ENCODE results near the gene SCLT1. TPM values are rescaled to one million over a fixed set of nuclear protein-coding genes. Genes with fewer than 3 reads are reported as not detected.

The SCLT1 gene
- polyA plus RNA-seq, 1 donor from 2014 or later, result 12.8 TPM

GRCh38 chr4:128951316-128951715, 142.0 kb downstream of the SCLT1 start:
- no peaks in the 10 kb centered on the region for H3K36me3 ChIP-seq (ENCODE audit: insufficient read depth, low read length)
- H3K4me3 ChIP-seq (ENCODE audit: low read length), result no peak overlapping the region
- H3K79me2 ChIP-seq (replicated peaks; ENCODE audit: insufficient read depth, low read length), result no peaks in the 10 kb centered on the region
- H3K9ac ChIP-seq (ENCODE audit: low read length), result no peak overlapping the region
- no peaks in the 10 kb centered on the region for H3K27me3 ChIP-seq (ENCODE audit: insufficient read depth, low read depth, low read length)
- H3K9me2 ChIP-seq (ENCODE audit: insufficient read depth, low read length), result no peaks in the 10 kb centered on the region
- H2AFZ ChIP-seq (ENCODE audit: low read depth, low read length), result no peak overlapping the region
- TF ChIP-seq REST (IDR thresholded peaks at IDR 0.05; ENCODE audit: borderline replicate concordance) (no peak), CTCF (IDR thresholded peaks at IDR 0.05; ENCODE audit: poor library complexity, severe bottlenecking) (no peak), MXI1 (conservative IDR thresholded peaks at IDR 0.05; ENCODE audit: poor library complexity, severe bottlenecking) (no peak), EZH2 (IDR thresholded peaks at IDR 0.05; ENCODE audit: borderline replicate concordance, insufficient read depth, low read length, poor library complexity, severe bottlenecking) (no peak), TAF1 (IDR thresholded peaks at IDR 0.05; ENCODE audit: low read depth) (no peak), RAD21 (conservative IDR thresholded peaks at IDR 0.05) (no peak), POLR2AphosphoS5 (IDR thresholded peaks at IDR 0.05) (no peak), SMC3 (conservative IDR thresholded peaks at IDR 0.05; ENCODE audit: poor library complexity) (no peak), EP300 (conservative IDR thresholded peaks at IDR 0.05; ENCODE audit: poor library complexity, severe bottlenecking) (no peak)
- no peaks in the 10 kb centered on the region for H3F3A ChIP-seq (ENCODE audit: insufficient read depth, low read length, poor library complexity, severe bottlenecking)
- no peak overlapping the region for H3K27ac ChIP-seq (ENCODE audit: low read length)
- no peaks in the 10 kb centered on the region for H3K9me3 ChIP-seq (ENCODE audit: low read length)
- no peak overlapping the region for H3K4me2 ChIP-seq (ENCODE audit: low read length)
- no peaks in the 10 kb centered on the region for H4K20me1 ChIP-seq (ENCODE audit: insufficient read depth)

- H3F3A ChIP-seq (ENCODE audit: insufficient read depth, low read length, poor library complexity, severe bottlenecking), result no peaks in the 10 kb centered on the region
These were observed 142.5 kb downstream of the SCLT1 start for GRCh38 chr4:128950796-128951195.

More at GRCh38 chr4:128950796-128951195, 142.5 kb downstream of the SCLT1 start:
- Histone ChIP-seq H3K9me2 (ENCODE audit: insufficient read depth, low read length) (no peaks in the 10 kb centered on the region), H3K4me3 (ENCODE audit: low read length) (no peak overlapping the region), H3K4me2 (ENCODE audit: low read length) (no peak overlapping the region), H4K20me1 (ENCODE audit: insufficient read depth) (no peaks in the 10 kb centered on the region), H2AFZ (ENCODE audit: low read depth, low read length) (no peak overlapping the region), H3K27me3 (ENCODE audit: insufficient read depth, low read depth, low read length) (no peaks in the 10 kb centered on the region), H3K36me3 (ENCODE audit: insufficient read depth, low read length) (no peaks in the 10 kb centered on the region), H3K9ac (ENCODE audit: low read length) (no peak overlapping the region), H3K79me2 (replicated peaks; ENCODE audit: insufficient read depth, low read length) (no peaks in the 10 kb centered on the region), H3K9me3 (ENCODE audit: low read length) (no peaks in the 10 kb centered on the region), H3K27ac (ENCODE audit: low read length) (no peak overlapping the region)
- TF ChIP-seq TAF1 (IDR thresholded peaks at IDR 0.05; ENCODE audit: low read depth) (no peak), REST (IDR thresholded peaks at IDR 0.05; ENCODE audit: borderline replicate concordance) (no peak), POLR2AphosphoS5 (IDR thresholded peaks at IDR 0.05) (no peak), SMC3 (conservative IDR thresholded peaks at IDR 0.05; ENCODE audit: poor library complexity) (no peak), MXI1 (conservative IDR thresholded peaks at IDR 0.05; ENCODE audit: poor library complexity, severe bottlenecking) (no peak), EZH2 (IDR thresholded peaks at IDR 0.05; ENCODE audit: borderline replicate concordance, insufficient read depth, low read length, poor library complexity, severe bottlenecking) (no peak), EP300 (conservative IDR thresholded peaks at IDR 0.05; ENCODE audit: poor library complexity, severe bottlenecking) (no peak), CTCF (IDR thresholded peaks at IDR 0.05; ENCODE audit: poor library complexity, severe bottlenecking) (no peak), RAD21 (conservative IDR thresholded peaks at IDR 0.05) (no peak)

Measured in neural cell (in vitro differentiated cells).